ENCODE results near the gene WDFY4. TPM values are rescaled to one million over a fixed set of nuclear protein-coding genes. Genes with fewer than 3 reads are reported as not detected.

WDFY4 gene
- total RNA-seq, 1 donor from 2014 or later, result 6.4 TPM

DNA sequence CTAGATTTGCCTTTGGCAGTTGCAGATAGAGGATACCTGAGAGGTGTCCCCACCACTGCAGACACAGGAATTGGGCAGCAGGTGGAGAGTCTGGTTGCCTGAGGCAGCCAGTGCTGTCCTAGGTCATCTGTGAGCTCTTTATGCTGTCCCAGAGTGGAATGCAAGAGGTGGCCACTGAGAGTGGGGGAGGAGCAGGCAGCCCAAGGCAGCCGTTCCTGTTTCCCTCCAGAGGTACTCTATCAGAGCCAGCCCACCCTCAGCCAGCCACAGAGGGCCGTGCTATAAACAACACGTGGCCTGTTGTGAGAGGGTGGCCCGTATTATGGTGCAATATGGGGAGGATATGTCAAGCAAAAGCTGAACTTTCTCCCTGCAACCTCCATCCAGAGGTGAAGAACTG is 246.5 kb downstream of the WDFY4 start:
- peak; percentile 49 to 70 for DNase-seq (ENCODE audit: extremely low spot score in 2 of 2)
- Histone ChIP-seq H3K4me1 (no peaks in the 10 kb centered on the region), H3K27me3 (no peaks in the 10 kb centered on the region), H3K36me3 (no peaks in the 10 kb centered on the region), H3K4me3 (no peak overlapping the region), H3K27ac (no peak overlapping the region), H3K9me3 (no peaks in the 10 kb centered on the region)
- intact Hi-C loops (cut with DNase I), result no loop called here
- no peak for TF ChIP-seq CTCF (IDR thresholded peaks at IDR 0.05)
- TF ChIP-seq POLR2AphosphoS5 (IDR thresholded peaks at IDR 0.05; ENCODE audit: insufficient read depth in 1 of 2, low read depth in 1 of 2), result no peak
- no peak for TF ChIP-seq POLR2A (IDR thresholded peaks at IDR 0.05)

- no peaks in the 10 kb centered on the region for H3K36me3 ChIP-seq
- TF ChIP-seq POLR2A (IDR thresholded peaks at IDR 0.05) (no peak), CTCF (IDR thresholded peaks at IDR 0.05) (no peak), POLR2AphosphoS5 (IDR thresholded peaks at IDR 0.05; ENCODE audit: insufficient read depth in 1 of 2, low read depth in 1 of 2) (no peak)
- H3K9me3 ChIP-seq, result no peaks in the 10 kb centered on the region
- H3K27ac ChIP-seq, result no peak overlapping the region
- intact Hi-C loops (cut with DNase I), result no loop called here
- no peaks in the 10 kb centered on the region for H3K4me1 ChIP-seq
- H3K27me3 ChIP-seq, result no peaks in the 10 kb centered on the region
- DNase-seq (ENCODE audit: extremely low spot score in 2 of 2), result peak; percentile 55 to 60
- H3K4me3 ChIP-seq, result no peak overlapping the region
Observed at GRCh38 chr10:48932831-48933664, 248.4 kb downstream of the WDFY4 start.

DNA sequence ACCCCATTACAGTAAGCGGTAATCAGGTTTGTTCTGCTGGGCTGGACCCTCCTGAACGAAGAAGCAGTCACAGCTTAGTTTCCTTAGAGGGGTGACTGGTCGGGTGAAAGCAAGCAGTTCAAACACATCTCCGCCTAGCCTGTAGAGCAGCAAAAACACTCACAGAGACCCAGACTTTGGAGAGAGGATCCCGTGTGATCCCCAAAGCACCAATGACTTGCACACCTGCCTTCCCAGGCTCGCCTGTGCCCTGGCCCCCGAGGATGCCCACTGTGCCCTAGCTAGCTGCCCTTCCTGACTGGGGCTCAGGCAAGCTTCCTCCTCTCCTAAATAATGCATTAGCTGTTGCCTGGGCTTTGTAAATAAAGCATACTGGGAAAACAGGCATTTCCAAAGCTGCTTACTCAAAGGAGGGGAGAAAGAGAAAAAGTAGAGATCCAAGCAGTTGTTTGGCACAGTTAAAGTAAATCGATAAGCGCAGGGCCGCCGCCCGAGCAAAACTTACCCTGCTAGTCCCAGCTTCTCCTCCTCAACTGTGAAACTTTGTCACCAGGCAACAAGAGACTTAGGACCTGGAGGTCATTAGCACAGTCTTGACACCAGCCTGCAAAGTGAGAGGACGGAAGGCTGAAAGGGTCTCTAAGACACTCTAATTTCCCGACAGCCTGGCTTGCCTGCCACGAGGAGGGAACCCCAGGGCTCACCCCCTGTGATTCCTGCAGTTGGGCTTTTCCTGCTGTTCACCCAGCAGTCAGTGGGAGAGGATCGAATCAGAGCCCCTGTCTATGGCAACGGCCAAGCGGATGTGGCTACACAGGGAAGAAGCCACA is 250.2 kb downstream of the WDFY4 start:
- intact Hi-C loops (cut with DNase I), result no loop called here
- no peak for TF ChIP-seq POLR2AphosphoS5 (IDR thresholded peaks at IDR 0.05; ENCODE audit: insufficient read depth in 1 of 2, low read depth in 1 of 2)
- no peak for TF ChIP-seq CTCF (IDR thresholded peaks at IDR 0.05)
- no peak for TF ChIP-seq POLR2A (IDR thresholded peaks at IDR 0.05)

DNA sequence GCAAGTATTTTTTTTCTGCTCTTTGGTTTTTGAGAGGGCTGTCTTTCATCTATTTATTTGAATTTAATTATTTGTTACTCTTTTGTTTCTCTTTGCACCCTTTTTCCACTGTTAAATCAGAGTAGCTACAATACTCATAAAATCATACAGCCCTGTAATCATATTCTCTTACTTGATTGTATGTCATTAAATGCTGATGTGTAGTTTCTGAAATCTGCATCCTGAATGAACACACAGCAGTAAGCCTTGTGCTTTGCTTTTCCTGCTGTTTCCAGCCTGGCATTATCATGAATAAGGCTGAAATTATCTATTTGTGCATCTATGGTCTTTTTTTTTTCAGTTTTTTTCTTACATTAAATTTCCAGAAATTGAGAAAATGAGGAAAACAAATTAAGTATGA is 250.9 kb downstream of the WDFY4 start:
- H3K27me3 ChIP-seq, result no peaks in the 10 kb centered on the region
- H3K4me3 ChIP-seq, result no peak overlapping the region
- no peaks in the 10 kb centered on the region for H3K9me3 ChIP-seq
- H3K4me1 ChIP-seq, result no peaks in the 10 kb centered on the region
- no peak for TF ChIP-seq CTCF (IDR thresholded peaks at IDR 0.05)
- TF ChIP-seq POLR2A (IDR thresholded peaks at IDR 0.05), result no peak
- TF ChIP-seq POLR2AphosphoS5 (IDR thresholded peaks at IDR 0.05; ENCODE audit: insufficient read depth in 1 of 2, low read depth in 1 of 2), result no peak
- no peak overlapping the region for H3K27ac ChIP-seq
- intact Hi-C loops (cut with DNase I), result no loop called here
- DNase-seq (ENCODE audit: extremely low spot score in 2 of 2), result no peak
- no peaks in the 10 kb centered on the region for H3K36me3 ChIP-seq

More for the DNA sequence above, 250.2 kb downstream of the WDFY4 start:
- H3K27ac ChIP-seq, result no peak overlapping the region
- no peaks in the 10 kb centered on the region for H3K36me3 ChIP-seq
- no peak overlapping the region for H3K4me3 ChIP-seq
- H3K9me3 ChIP-seq, result no peaks in the 10 kb centered on the region
- DNase-seq (ENCODE audit: extremely low spot score in 2 of 2), result peak; percentile 42 to 52
- H3K27me3 ChIP-seq, result no peaks in the 10 kb centered on the region
- H3K4me1 ChIP-seq, result no peaks in the 10 kb centered on the region
